Stimulated activated naive CD8-positive, alpha-beta T cell treated with anti-CD3 and anti-CD28 coated beads, Interleukin-15, Interleukin-2, amounts not matched to agents 100 U/mL and 50 U/mL, for 24 hours (primary cell): ENCODE results near the gene KCNC2.
A peak's percentile ranks its signal among the peaks of the same experiment; 100 is the strongest.
"Not testable (repeated sequence)": the region's sequence is repeated elsewhere in the genome, so short reads cannot be mapped to it uniquely, and the experiment has no call there.

Experiments
- ATAC-seq: fragments of 150-1000 bp; cut with Tn5 transposase; one replicate; pipeline ENCODE4 v1.10.0; 2021
- DNase-seq: peaks from one replicate; pipeline ENCODE4 v3.0.0; 2021

KCNC2 gene

GRCh38 chr12:75209812-75210138, at the start of gene KCNC2:
Gene KCNC2 (minus strand): TSS chr12:75209839.
- no peak for DNase-seq
- no peak for ATAC-seq

- ATAC-seq (no peak), DNase-seq (no peak)
Measured at GRCh38 chr12:75259143-75259542, 49.5 kb upstream of the KCNC2 start.

GRCh38 chr12:75257510-75257909, 47.9 kb upstream of the KCNC2 start:
- no peak for ATAC-seq

GRCh38 chr12:75245108-75245507, 35.5 kb upstream of the KCNC2 start:
- DNase-seq (no peak), ATAC-seq (no peak)

More at GRCh38 chr12:75257510-75257909, 47.9 kb upstream of the KCNC2 start:
- DNase-seq: no peak

- DNase-seq: no peak
- ATAC-seq: no peak
Measured at GRCh38 chr12:75239987-75240386, 30.3 kb upstream of the KCNC2 start.

GRCh38 chr12:75236206-75236605, 26.6 kb upstream of the KCNC2 start:
- ATAC-seq: no peak

GRCh38 chr12:75227132-75227531, 17.5 kb upstream of the KCNC2 start:
- DNase-seq (no peak), ATAC-seq (no peak)

More at GRCh38 chr12:75236206-75236605, 26.6 kb upstream of the KCNC2 start:
- DNase-seq: no peak

GRCh38 chr12:75212072-75212471, 2.4 kb upstream of the KCNC2 start:
- ATAC-seq: no peak
- DNase-seq: no peak

GRCh38 chr12:75208856-75209811, 505 bp downstream of the KCNC2 start:
- DNase-seq (peak; percentile 29), ATAC-seq (no peak)

- ATAC-seq (peak; percentile 28), DNase-seq (no peak)
Measured at GRCh38 chr12:75207338-75208083, 2.1 kb downstream of the KCNC2 start.

GRCh38 chr12:75205558-75205957, 4.1 kb downstream of the KCNC2 start:
- ATAC-seq (no peak), DNase-seq (no peak)

GRCh38 chr12:75196865-75197264, 12.8 kb downstream of the KCNC2 start:
- DNase-seq: no peak
- no peak for ATAC-seq

- no peak for DNase-seq
- ATAC-seq: no peak
Measured at GRCh38 chr12:75196408-75196807, 13.2 kb downstream of the KCNC2 start.

GRCh38 chr12:75194250-75194649, 15.4 kb downstream of the KCNC2 start:
- ATAC-seq: no peak
- DNase-seq: no peak

GRCh38 chr12:75192196-75192595, 17.4 kb downstream of the KCNC2 start:
- DNase-seq (no peak), ATAC-seq (no peak)

GRCh38 chr12:75190846-75191245, 18.8 kb downstream of the KCNC2 start:
- DNase-seq (no peak), ATAC-seq (no peak)

- not testable (repeated sequence) for ATAC-seq, DNase-seq
Measured at GRCh38 chr12:75185881-75186280, 23.8 kb downstream of the KCNC2 start.

- no peak for ATAC-seq
- no peak for DNase-seq
Measured at GRCh38 chr12:75184516-75184915, 25.1 kb downstream of the KCNC2 start.

GRCh38 chr12:75183967-75184366, 25.7 kb downstream of the KCNC2 start:
- no peak for ATAC-seq

GRCh38 chr12:75177997-75178396, 31.6 kb downstream of the KCNC2 start:
- ATAC-seq (peak; percentile 49), DNase-seq (no peak)

More at GRCh38 chr12:75183967-75184366, 25.7 kb downstream of the KCNC2 start:
- DNase-seq: no peak

- DNase-seq: no peak
- no peak for ATAC-seq
Measured at GRCh38 chr12:75172611-75173010, 37.0 kb downstream of the KCNC2 start.

- DNase-seq: no peak
- no peak for ATAC-seq
Measured at GRCh38 chr12:75170640-75171185, 38.9 kb downstream of the KCNC2 start.

- DNase-seq: no peak
- ATAC-seq: no peak
Measured at GRCh38 chr12:75162845-75163244, 46.8 kb downstream of the KCNC2 start.
